Activated naive CD4-positive, alpha-beta T cell treated with anti-CD3 and anti-CD28 coated beads, Interleukin-2, amount 50 U/mL, for 72 hours (primary cell): Measurements from ENCODE around the gene IFFO2. TPM values are rescaled to one million over a fixed set of nuclear protein-coding genes. Genes with fewer than 3 reads are reported as not detected.
A peak's percentile ranks its signal among the peaks of the same experiment; 100 is the strongest.

Source experiments
- ATAC-seq, 2 donors: fragments of 150-1000 bp; cut with Tn5 transposase; 2 replicates each; pipeline ENCODE4 v1.10.0; 2021; ENCODE audit warnings: mild to moderate bottlenecking in 2 of 2, moderate library complexity in 2 of 2
- DNase-seq, 2 donors: peaks; one replicate each; pipeline ENCODE4 v3.0.0; 2021 to 2022; ENCODE audit warnings: low spot score in 2 of 2
- H3K27ac Mint-ChIP-seq, 2 donors: one replicate each; pipeline ENCODE4 v1.8.0; 2022; ENCODE audit warnings: mild to moderate bottlenecking in 2 of 2, mixed read lengths in 2 of 2
- H3K36me3 Mint-ChIP-seq, 2 donors: one replicate each; pipeline ENCODE4 v1.8.0; 2022; ENCODE audit warnings: mixed read lengths in 2 of 2
- H3K9me3 Mint-ChIP-seq, 2 donors: one replicate each; pipeline ENCODE4 v1.8.0; 2022; ENCODE audit warnings: mixed read lengths in 2 of 2
- total RNA-seq, 2 donors: library from RNA; stranded (reverse); gene quantifications; one replicate each; pipeline ENCODE4 v1.2.3, GENCODE V29; 2022

Gene IFFO2
- total RNA-seq, 2 donors from 2014 or later, result 27.3 to 41.7 TPM

- DNase-seq (peak in 1 of 2 donors; percentile 80), ATAC-seq (peak; percentile 72 to 76)
- Mint-ChIP-seq H3K9me3 (no peaks in the 10 kb centered on the region), H3K36me3 (no peaks in the 10 kb centered on the region), H3K27ac (no peak overlapping the region)
Measured at GRCh38 chr1:18883636-18884418, 72.6 kb downstream of the IFFO2 start.

- ATAC-seq (no peak), DNase-seq (no peak)
- no peaks in the 10 kb centered on the region for H3K9me3 Mint-ChIP-seq
Measured at GRCh38 chr1:18883079-18883478, 73.4 kb downstream of the IFFO2 start.

GRCh38 chr1:18882486-18882885, 74.0 kb downstream of the IFFO2 start:
- H3K36me3 Mint-ChIP-seq, result no peaks in the 10 kb centered on the region
- H3K27ac Mint-ChIP-seq, result no peak overlapping the region
- DNase-seq (no peak), ATAC-seq (no peak)
- H3K9me3 Mint-ChIP-seq, result no peaks in the 10 kb centered on the region

More at GRCh38 chr1:18883079-18883478, 73.4 kb downstream of the IFFO2 start:
- H3K27ac Mint-ChIP-seq, result no peak overlapping the region
- no peaks in the 10 kb centered on the region for H3K36me3 Mint-ChIP-seq

GRCh38 chr1:18881642-18882431, 74.6 kb downstream of the IFFO2 start:
- DNase-seq (no peak), ATAC-seq (no peak)
- H3K9me3 Mint-ChIP-seq, result no peaks in the 10 kb centered on the region
- H3K27ac Mint-ChIP-seq, result peak overlapping the region in 1 of 2 donors; percentile 20
- no peaks in the 10 kb centered on the region for H3K36me3 Mint-ChIP-seq

- H3K36me3 Mint-ChIP-seq, result no peaks in the 10 kb centered on the region
- H3K9me3 Mint-ChIP-seq, result no peaks in the 10 kb centered on the region
- H3K27ac Mint-ChIP-seq, result peak overlapping the region; percentile 20 to 41
- DNase-seq, result no peak
- no peak for ATAC-seq
Measured at GRCh38 chr1:18881164-18881563, 75.3 kb downstream of the IFFO2 start.

- H3K27ac Mint-ChIP-seq, result peak overlapping the region; percentile 20 to 41
- ATAC-seq (no peak), DNase-seq (no peak)
- no peaks in the 10 kb centered on the region for H3K9me3 Mint-ChIP-seq
- H3K36me3 Mint-ChIP-seq, result no peaks in the 10 kb centered on the region
Measured at GRCh38 chr1:18880585-18880984, 75.9 kb downstream of the IFFO2 start.

GRCh38 chr1:18879791-18880309, 76.6 kb downstream of the IFFO2 start:
- Mint-ChIP-seq H3K36me3 (no peaks in the 10 kb centered on the region), H3K9me3 (no peaks in the 10 kb centered on the region), H3K27ac (no peak overlapping the region)
- DNase-seq (no peak), ATAC-seq (no peak)

GRCh38 chr1:18879215-18879790, 77.2 kb downstream of the IFFO2 start:
- Mint-ChIP-seq H3K36me3 (no peaks in the 10 kb centered on the region), H3K27ac (no peak overlapping the region), H3K9me3 (no peaks in the 10 kb centered on the region)
- DNase-seq, result no peak
- no peak for ATAC-seq

GRCh38 chr1:18878538-18879214, 77.8 kb downstream of the IFFO2 start:
- peak overlapping the region in 1 of 2 donors; percentile 41 for H3K27ac Mint-ChIP-seq
- no peaks in the 10 kb centered on the region for H3K9me3 Mint-ChIP-seq
- no peak for ATAC-seq
- no peaks in the 10 kb centered on the region for H3K36me3 Mint-ChIP-seq
- no peak for DNase-seq

GRCh38 chr1:18877282-18877681, 79.2 kb downstream of the IFFO2 start:
- Mint-ChIP-seq H3K36me3 (no peaks in the 10 kb centered on the region), H3K27ac (no peak overlapping the region), H3K9me3 (no peaks in the 10 kb centered on the region)
- ATAC-seq (no peak), DNase-seq (no peak)

- no peak overlapping the region for H3K27ac Mint-ChIP-seq
- no peaks in the 10 kb centered on the region for H3K36me3 Mint-ChIP-seq
- DNase-seq, result no peak
- no peaks in the 10 kb centered on the region for H3K9me3 Mint-ChIP-seq
- no peak for ATAC-seq
Measured at GRCh38 chr1:18876210-18876609, 80.3 kb downstream of the IFFO2 start.

- H3K36me3 Mint-ChIP-seq, result no peaks in the 10 kb centered on the region
- H3K9me3 Mint-ChIP-seq, result no peaks in the 10 kb centered on the region
- H3K27ac Mint-ChIP-seq, result no peak overlapping the region
- no peak for DNase-seq
- no peak for ATAC-seq
Measured at GRCh38 chr1:18875796-18876128, 80.7 kb downstream of the IFFO2 start.

GRCh38 chr1:18875107-18875795, 81.2 kb downstream of the IFFO2 start:
- peak; percentile 66 to 77 for ATAC-seq
- DNase-seq, result peak in 1 of 2 donors; percentile 81
- H3K36me3 Mint-ChIP-seq, result no peaks in the 10 kb centered on the region
- H3K9me3 Mint-ChIP-seq, result no peaks in the 10 kb centered on the region
- no peak overlapping the region for H3K27ac Mint-ChIP-seq

- no peak for DNase-seq
- Mint-ChIP-seq H3K27ac (no peak overlapping the region), H3K36me3 (no peaks in the 10 kb centered on the region), H3K9me3 (no peaks in the 10 kb centered on the region)
- no peak for ATAC-seq
Measured at GRCh38 chr1:18874600-18874999, 81.9 kb downstream of the IFFO2 start.

GRCh38 chr1:18874036-18874435, 82.4 kb downstream of the IFFO2 start:
- no peaks in the 10 kb centered on the region for H3K36me3 Mint-ChIP-seq
- no peak for ATAC-seq
- H3K9me3 Mint-ChIP-seq, result no peaks in the 10 kb centered on the region

GRCh38 chr1:18872071-18872611, 84.3 kb downstream of the IFFO2 start:
- no peak overlapping the region for H3K27ac Mint-ChIP-seq
- H3K9me3 Mint-ChIP-seq, result no peaks in the 10 kb centered on the region
- H3K36me3 Mint-ChIP-seq, result no peaks in the 10 kb centered on the region
- DNase-seq, result no peak
- ATAC-seq, result no peak

More at GRCh38 chr1:18874036-18874435, 82.4 kb downstream of the IFFO2 start:
- no peak overlapping the region for H3K27ac Mint-ChIP-seq
- no peak for DNase-seq
